Kidney (tissue), 14 donors: Measurements from ENCODE around the gene KCNQ1OT1. TPM values are rescaled to one million over a fixed set of nuclear protein-coding genes. Genes with fewer than 3 reads are reported as not detected.
A peak's percentile ranks its signal among the peaks of the same experiment; 100 is the strongest.

Experiments
- DNase-seq, 5 donors: peaks; one replicate each; pipeline ENCODE4 v3.0.0-alpha.2; 2013 to 2020
- FAIRE-seq: peaks from 2 replicates; lab custom pipeline; 2012; peaks lifted over from hg19 to GRCh38; lab: Jason Lieb, UNC
- H3K27ac ChIP-seq, 2 donors: one replicate each; pipeline ENCODE4 v1.7.0; 2013; ENCODE audit warnings: low read depth in 2 of 2, low read length in 2 of 2, inconsistent platforms in 1 of 2
- H3K27me3 ChIP-seq: one replicate; pipeline ENCODE4 v1.7.1; 2013; ENCODE audit warnings: low read length, inconsistent platforms; ENCODE audit not compliant: control insufficient read depth, insufficient read depth
- H3K36me3 ChIP-seq, 3 donors: one replicate each; pipeline versions ENCODE4 v1.7.0 to v1.7.1; 2013; ENCODE audit warnings: low read length in 3 of 3, control low read depth in 1 of 3, inconsistent platforms in 1 of 3; ENCODE audit not compliant: insufficient read depth in 3 of 3, control insufficient read depth in 2 of 3
- H3K4me1 ChIP-seq, 3 donors: one replicate each; pipeline versions ENCODE4 v1.7.0 to v1.7.1; 2013; ENCODE audit warnings: low read length in 3 of 3, inconsistent platforms in 1 of 3, low read depth in 1 of 3; ENCODE audit not compliant: control insufficient read depth in 2 of 3, insufficient read depth in 2 of 3
- H3K4me3 ChIP-seq, 3 donors: one replicate each; pipeline versions ENCODE4 v1.7.0 to v1.8.1; 2013; ENCODE audit warnings: low read length in 3 of 3, control low read depth in 1 of 3, inconsistent platforms in 1 of 3
- H3K9ac ChIP-seq, 3 donors: one replicate each; pipeline versions ENCODE4 v1.7.0 to v1.7.1; 2013; ENCODE audit warnings: low read length in 3 of 3, control low read depth in 1 of 3, inconsistent platforms in 1 of 3
- H3K9me3 ChIP-seq, 3 donors: one replicate each; pipeline versions ENCODE4 v1.7.0 to v1.7.1; 2013; ENCODE audit warnings: low read length in 3 of 3, control low read depth in 1 of 3, inconsistent platforms in 1 of 3; ENCODE audit not compliant: control insufficient read depth in 2 of 3, insufficient read depth in 1 of 3
- CTCF ChIP-seq: IDR thresholded peaks from 3 replicates; pipeline ENCODE4 v1.5.1; 2012; ENCODE audit warnings: mild to moderate bottlenecking, moderate library complexity, borderline replicate concordance; ENCODE audit not compliant: insufficient read depth; ENCODE audit errors: extremely low read depth
- intact Hi-C: fragments of 100-400 bp; cut with DNase I; formaldehyde crosslinking; loops from one replicate; pipeline ENCODE4 v1.11.1; 2022
- polyA plus RNA-seq: library from polyadenylated mRNA; stranded (reverse); fragments of 350-450 nt; fragmentation: Illumina TruSeq; extraction: RNeasy Lipid Tissue Mini Kit (QIAGEN cat#74804); gene quantifications from one replicate; pipeline ENCODE4 v1.2.3, GENCODE V29; 2014; ENCODE audit warnings: low read depth, low replicate concordance; ENCODE audit not compliant: insufficient read depth
- total RNA-seq: library from RNA; stranded (reverse); fragmentation: NEBNext Ultra II Directional; extraction: Animal tissue kit (Norgen Biotek cat#: 25700); gene quantifications from one replicate; pipeline ENCODE4 v1.2.1, GENCODE V29; 2021
- donor health status: control.
- donor health status: control.
- donor health status: control.
- donor health status: control.
- donor health status: control.
- donor health status: DM: yes; HTN: yes; CAD: no.
- donor health status: Normal renal cell carcinoma (clear cell type).

Gene KCNQ1OT1
- total and polyA plus RNA-seq, 2 donors from 2014 or later: 0.22 to 4.4 TPM

GRCh38 chr11:2664376-2664775 lies 35.4 kb downstream of the KCNQ1OT1 start:
- no peak for TF ChIP-seq CTCF
- no peak overlapping the region for H3K9ac ChIP-seq
- intact Hi-C loops: no loop called here
- H3K36me3 ChIP-seq: peaks cover 0 to 6% (median 5%) of the 10 kb centered on the region in 3 donors
- peaks cover 0 to 1% (median 0%) of the 10 kb centered on the region in 3 donors for H3K4me1 ChIP-seq
- peak in 3 of 5 donors; percentile 5 to 35 (median 20) for DNase-seq
- H3K9me3 ChIP-seq: peaks cover 0 to 21% (median 0%) of the 10 kb centered on the region in 3 donors
- FAIRE-seq: no peak
- no peak overlapping the region for H3K27ac ChIP-seq
- H3K4me3 ChIP-seq: no peak overlapping the region
- no peaks in the 10 kb centered on the region for H3K27me3 ChIP-seq

- Histone ChIP-seq H3K4me3 (no peak overlapping the region), H3K9me3 (peaks cover 0 to 25% (median 0%) of the 10 kb centered on the region in 3 donors), H3K27ac (no peak overlapping the region), H3K36me3 (peaks cover 0 to 6% (median under 1%) of the 10 kb centered on the region in 3 donors), H3K27me3 (no peaks in the 10 kb centered on the region), H3K4me1 (no peaks in the 10 kb centered on the region), H3K9ac (no peak overlapping the region)
- DNase-seq (peak in 1 of 5 donors; percentile 1), FAIRE-seq (no peak)
- no peak for TF ChIP-seq CTCF
- intact Hi-C loops: no loop called here
Measured at GRCh38 chr11:2663915-2664314, 35.9 kb downstream of the KCNQ1OT1 start.

GRCh38 chr11:2663506-2663905 lies 36.3 kb downstream of the KCNQ1OT1 start:
- H3K36me3 ChIP-seq: peaks cover 0 to 6% (median 0%) of the 10 kb centered on the region in 3 donors
- intact Hi-C loops: no loop called here
- H3K9ac ChIP-seq: no peak overlapping the region
- DNase-seq: peak in 3 of 5 donors; percentile 9 to 30 (median 29)
- H3K9me3 ChIP-seq: peaks cover 0 to 29% (median 0%) of the 10 kb centered on the region in 3 donors
- no peak overlapping the region for H3K4me3 ChIP-seq
- TF ChIP-seq CTCF: no peak
- no peak overlapping the region for H3K27ac ChIP-seq
- no peaks in the 10 kb centered on the region for H3K27me3 ChIP-seq
- FAIRE-seq: no peak
- H3K4me1 ChIP-seq: no peaks in the 10 kb centered on the region
